Activated T-cell treated with anti-CD3 and anti-CD28 coated beads, Interleukin-2, amount 50 U/mL, for 48 hours (primary cell): ENCODE data around the gene KCNG4.
"Not testable (repeated sequence)": the region's sequence is repeated elsewhere in the genome, so short reads cannot be mapped to it uniquely, and the experiment has no call there.

Experiments
- DNase-seq, 2 experiments: peaks; one replicate each; pipeline ENCODE4 v3.0.0-alpha.2; 2020

The KCNG4 gene

GRCh38 chr16:84232969-84233368 is 6.8 kb downstream of the KCNG4 start:
- DNase-seq: no peak

- no peak for DNase-seq
These were observed 7.8 kb downstream of the KCNG4 start for GRCh38 chr16:84232060-84232459.

GRCh38 chr16:84229471-84229870 is 10.3 kb downstream of the KCNG4 start:
- DNase-seq: no peak

- DNase-seq: no peak
These were observed 11.5 kb downstream of the KCNG4 start for GRCh38 chr16:84228256-84228838.

- DNase-seq: no peak
These were observed 12.3 kb downstream of the KCNG4 start for GRCh38 chr16:84227548-84227947.

- DNase-seq: no peak
These were observed 13.8 kb downstream of the KCNG4 start for GRCh38 chr16:84226026-84226425.

- no peak for DNase-seq
These were observed 14.2 kb downstream of the KCNG4 start for GRCh38 chr16:84225571-84225970.

- DNase-seq: no peak
These were observed 14.7 kb downstream of the KCNG4 start for GRCh38 chr16:84225126-84225525.

- DNase-seq: no peak
These were observed 15.3 kb downstream of the KCNG4 start for GRCh38 chr16:84224554-84224953.

GRCh38 chr16:84223456-84223855 is 16.4 kb downstream of the KCNG4 start:
- DNase-seq: no peak

GRCh38 chr16:84220851-84221250 is 19.0 kb downstream of the KCNG4 start:
- DNase-seq: no peak

GRCh38 chr16:84218956-84219355 is 20.9 kb downstream of the KCNG4 start:
- DNase-seq: no peak

- no peak for DNase-seq
These were observed 21.5 kb downstream of the KCNG4 start for GRCh38 chr16:84218176-84218823.

- DNase-seq: not testable (repeated sequence)
These were observed 23.7 kb downstream of the KCNG4 start for GRCh38 chr16:84216144-84216543.

GRCh38 chr16:84215531-84215930 is 24.3 kb downstream of the KCNG4 start:
- no peak for DNase-seq

GRCh38 chr16:84214451-84215066 is 25.3 kb downstream of the KCNG4 start:
- DNase-seq: no peak

GRCh38 chr16:84212631-84213030 is 27.2 kb downstream of the KCNG4 start:
- no peak for DNase-seq

- DNase-seq: no peak
These were observed 27.7 kb downstream of the KCNG4 start for GRCh38 chr16:84212154-84212553.

GRCh38 chr16:84209989-84210388 is 29.8 kb downstream of the KCNG4 start:
- no peak for DNase-seq

- no peak for DNase-seq
These were observed 31.9 kb downstream of the KCNG4 start for GRCh38 chr16:84207879-84208278.

- no peak for DNase-seq
These were observed 32.6 kb downstream of the KCNG4 start for GRCh38 chr16:84207251-84207650.

- no peak for DNase-seq
These were observed 33.7 kb downstream of the KCNG4 start for GRCh38 chr16:84205976-84206691.

- not testable (repeated sequence) for DNase-seq
These were observed 34.7 kb downstream of the KCNG4 start for GRCh38 chr16:84205123-84205522.

- DNase-seq: not testable (repeated sequence)
These were observed 35.3 kb downstream of the KCNG4 start for GRCh38 chr16:84204551-84204950.
